HUES6 (cell line): ENCODE data around the gene RAD51B.

Experiments used
- H3K27ac ChIP-seq: 2 replicates; pipeline ENCODE4 v1.7.0; 2013; ENCODE audit warnings: low read depth, mild to moderate bottlenecking, low read length, inconsistent platforms
- H3K27me3 ChIP-seq: 2 replicates; pipeline ENCODE4 v1.6.1; 2013; ENCODE audit warnings: low read length; ENCODE audit not compliant: control insufficient read depth, insufficient read depth
- H3K36me3 ChIP-seq: 2 replicates; pipeline ENCODE4 v1.6.1; 2013; ENCODE audit warnings: low read length; ENCODE audit not compliant: control insufficient read depth, insufficient read depth
- H3K4me1 ChIP-seq: 2 replicates; pipeline ENCODE4 v1.6.1; 2013; ENCODE audit warnings: low read length; ENCODE audit not compliant: control insufficient read depth, insufficient read depth
- H3K4me3 ChIP-seq: 2 replicates; pipeline ENCODE4 v1.5.1; 2013; ENCODE audit warnings: low read depth, low read length
- H3K9ac ChIP-seq: one replicate; pipeline ENCODE4 v1.6.1; 2013; ENCODE audit warnings: mild to moderate bottlenecking, low read length
- H3K9me3 ChIP-seq: 2 replicates; pipeline ENCODE4 v1.6.1; 2013; ENCODE audit warnings: low read depth, low read length; ENCODE audit not compliant: control insufficient read depth, insufficient read depth

Gene RAD51B

GRCh38 chr14:68655021-68655831 lies 835.6 kb downstream of the RAD51B start:
- Histone ChIP-seq H3K9me3 (no peaks in the 10 kb centered on the region), H3K27ac (no peak overlapping the region), H3K4me1 (peaks cover 11% of the 10 kb centered on the region; the same call in 1 of the 2 replicates), H3K27me3 (no peaks in the 10 kb centered on the region), H3K36me3 (no peaks in the 10 kb centered on the region), H3K9ac (peak overlapping the region; percentile 9), H3K4me3 (no peak overlapping the region)

- H3K27ac ChIP-seq = no peak overlapping the region
Measured at GRCh38 chr14:68655911-68656316, 836.3 kb downstream of the RAD51B start.

GRCh38 chr14:68656452-68656851 lies 836.9 kb downstream of the RAD51B start:
- peaks cover 11% of the 10 kb centered on the region; the same call in 1 of the 2 replicates for H3K4me1 ChIP-seq

More at GRCh38 chr14:68655911-68656316, 836.3 kb downstream of the RAD51B start:
- no peaks in the 10 kb centered on the region for H3K36me3 ChIP-seq
- H3K9ac ChIP-seq = no peak overlapping the region
- H3K9me3 ChIP-seq = no peaks in the 10 kb centered on the region
- H3K4me1 ChIP-seq = peaks cover 11% of the 10 kb centered on the region; the same call in 1 of the 2 replicates
- H3K27me3 ChIP-seq = no peaks in the 10 kb centered on the region
- H3K4me3 ChIP-seq = no peak overlapping the region

GRCh38 chr14:68657300-68658028 lies 837.9 kb downstream of the RAD51B start:
- Histone ChIP-seq H3K9ac (no peak overlapping the region), H3K27ac (no peak overlapping the region), H3K9me3 (no peaks in the 10 kb centered on the region)

More at GRCh38 chr14:68656452-68656851, 836.9 kb downstream of the RAD51B start:
- Histone ChIP-seq H3K27me3 (no peaks in the 10 kb centered on the region), H3K9ac (no peak overlapping the region), H3K4me3 (no peak overlapping the region), H3K36me3 (no peaks in the 10 kb centered on the region), H3K27ac (no peak overlapping the region), H3K9me3 (no peaks in the 10 kb centered on the region)

GRCh38 chr14:68658029-68658509 lies 838.5 kb downstream of the RAD51B start:
- Histone ChIP-seq H3K4me3 (no peak overlapping the region), H3K27ac (no peak overlapping the region), H3K27me3 (no peaks in the 10 kb centered on the region), H3K4me1 (peaks cover 13% of the 10 kb centered on the region; the same call in 1 of the 2 replicates), H3K9ac (no peak overlapping the region), H3K9me3 (no peaks in the 10 kb centered on the region), H3K36me3 (no peaks in the 10 kb centered on the region)

More at GRCh38 chr14:68657300-68658028, 837.9 kb downstream of the RAD51B start:
- no peak overlapping the region for H3K4me3 ChIP-seq
- H3K4me1 ChIP-seq = peaks cover 13% of the 10 kb centered on the region; the same call in 1 of the 2 replicates
- no peaks in the 10 kb centered on the region for H3K36me3 ChIP-seq
- no peaks in the 10 kb centered on the region for H3K27me3 ChIP-seq

- Histone ChIP-seq H3K4me3 (no peak overlapping the region), H3K4me1 (peaks cover 15% of the 10 kb centered on the region; the same call in 1 of the 2 replicates), H3K27ac (no peak overlapping the region), H3K27me3 (no peaks in the 10 kb centered on the region), H3K9me3 (no peaks in the 10 kb centered on the region), H3K36me3 (no peaks in the 10 kb centered on the region), H3K9ac (no peak overlapping the region)
Measured at GRCh38 chr14:68658943-68659931, 839.7 kb downstream of the RAD51B start.

GRCh38 chr14:68660495-68660894 lies 840.9 kb downstream of the RAD51B start:
- H3K9ac ChIP-seq = no peak overlapping the region
- H3K4me1 ChIP-seq = peaks cover 13% of the 10 kb centered on the region; the same call in 1 of the 2 replicates
- H3K36me3 ChIP-seq = no peaks in the 10 kb centered on the region
- H3K27me3 ChIP-seq = no peaks in the 10 kb centered on the region
- no peak overlapping the region for H3K4me3 ChIP-seq
- H3K9me3 ChIP-seq = no peaks in the 10 kb centered on the region
- H3K27ac ChIP-seq = no peak overlapping the region

GRCh38 chr14:68661226-68662225 lies 841.9 kb downstream of the RAD51B start:
- H3K4me1 ChIP-seq = peaks cover 13% of the 10 kb centered on the region; the same call in 1 of the 2 replicates
- no peak overlapping the region for H3K9ac ChIP-seq
- no peak overlapping the region for H3K27ac ChIP-seq

GRCh38 chr14:68662392-68662791 lies 842.8 kb downstream of the RAD51B start:
- H3K36me3 ChIP-seq = no peaks in the 10 kb centered on the region

More at GRCh38 chr14:68661226-68662225, 841.9 kb downstream of the RAD51B start:
- Histone ChIP-seq H3K27me3 (no peaks in the 10 kb centered on the region), H3K9me3 (no peaks in the 10 kb centered on the region), H3K4me3 (no peak overlapping the region), H3K36me3 (no peaks in the 10 kb centered on the region)

More at GRCh38 chr14:68662392-68662791, 842.8 kb downstream of the RAD51B start:
- no peaks in the 10 kb centered on the region for H3K9me3 ChIP-seq
- no peaks in the 10 kb centered on the region for H3K27me3 ChIP-seq
- H3K4me3 ChIP-seq = no peak overlapping the region
- H3K9ac ChIP-seq = no peak overlapping the region
- H3K27ac ChIP-seq = no peak overlapping the region
- peaks cover 13% of the 10 kb centered on the region; the same call in 1 of the 2 replicates for H3K4me1 ChIP-seq
